Activated T-cell treated with anti-CD3 and anti-CD28 coated beads for 4 hours (primary cell): ENCODE measurements around the gene CDH4.

Experiments used
- DNase-seq: peaks from one replicate; pipeline ENCODE4 v3.0.0-alpha.2; 2020

CDH4 gene

DNA sequence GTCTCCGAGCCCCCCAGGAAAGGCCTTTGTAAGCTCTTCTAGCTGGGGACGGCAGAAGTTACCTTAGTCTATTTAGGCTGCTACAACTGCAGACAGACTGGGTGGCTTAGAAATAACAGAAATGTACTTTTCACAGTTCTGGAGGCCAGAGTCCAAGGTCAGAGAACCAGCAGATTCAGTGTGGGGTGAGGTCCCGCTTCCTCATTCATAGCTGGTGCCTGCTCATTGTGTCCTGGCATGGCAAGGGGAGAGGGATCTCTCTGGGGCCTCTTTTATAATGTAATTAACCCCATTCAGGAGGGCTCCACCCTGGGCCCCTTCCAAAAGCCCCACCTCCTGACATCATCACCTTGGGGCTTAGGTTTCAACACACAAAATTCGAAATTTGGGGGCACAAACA is 315.1 kb downstream of the CDH4 start:
- DNase-seq: no peak

DNA sequence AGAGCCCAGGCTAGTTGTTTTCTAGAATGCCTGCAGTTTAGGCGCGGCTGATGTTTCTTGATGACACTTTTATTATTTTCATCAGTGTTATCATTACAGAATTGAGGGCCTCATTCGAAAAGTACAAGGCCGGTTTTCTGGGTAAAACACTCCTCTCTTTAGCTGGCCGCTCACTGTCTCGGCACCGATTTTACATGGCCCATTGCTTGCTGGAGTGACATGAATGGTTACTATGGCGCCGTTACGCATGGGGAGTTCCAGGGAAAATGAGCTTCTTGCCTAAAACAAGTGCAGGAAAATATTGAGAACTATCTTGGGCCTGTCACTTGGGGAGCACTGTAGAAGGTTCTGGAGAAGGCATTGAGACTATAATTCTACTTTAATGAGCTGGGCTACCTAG is 317.8 kb downstream of the CDH4 start:
- DNase-seq: no peak

DNA sequence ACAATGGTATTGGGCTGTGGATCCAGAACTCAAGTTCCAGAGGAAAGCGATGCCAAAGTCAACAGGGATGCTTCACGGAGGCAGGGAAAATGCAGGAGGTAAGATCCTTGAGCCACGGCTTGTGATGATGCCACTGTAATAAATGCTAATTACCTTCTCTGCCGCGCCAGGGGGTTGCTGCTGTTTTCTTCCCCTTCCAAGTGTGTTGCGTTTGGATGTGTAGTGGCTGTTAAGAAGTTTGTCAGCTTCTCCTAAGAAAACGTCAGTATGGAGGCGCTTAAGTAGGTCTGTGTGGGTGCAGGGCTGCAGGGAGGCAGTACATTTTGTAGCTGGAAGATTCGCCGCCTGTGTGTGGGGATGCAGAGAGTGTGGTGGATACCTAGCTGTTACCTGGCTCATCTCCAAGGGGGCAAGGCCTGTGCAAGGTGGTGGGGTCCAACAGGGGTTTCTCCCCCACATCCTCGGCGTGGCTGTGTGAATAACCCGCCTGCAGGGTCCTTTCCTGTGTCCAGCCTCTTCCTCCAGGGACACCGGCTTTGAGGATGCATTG is 318.7 kb downstream of the CDH4 start:
- DNase-seq: no peak

DNA sequence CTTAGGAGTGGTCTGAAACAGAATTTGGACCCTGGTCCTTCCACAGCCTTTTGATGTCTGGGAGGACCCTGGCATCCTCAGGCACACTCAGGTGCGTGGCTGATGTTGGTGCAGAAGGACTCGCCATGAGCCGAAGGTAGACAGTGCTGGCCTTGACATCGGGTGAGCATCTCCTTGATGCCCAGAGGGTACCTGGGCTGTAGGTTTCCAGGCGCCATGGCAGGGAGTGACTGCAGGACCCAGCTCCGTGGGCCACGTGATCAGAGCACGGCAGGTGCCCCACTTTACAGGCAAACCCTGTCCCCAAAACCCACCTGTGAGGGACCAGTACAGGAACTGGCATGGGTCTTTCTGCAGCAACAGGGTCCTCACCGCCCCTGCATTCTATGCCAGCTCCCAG is 319.2 kb downstream of the CDH4 start:
- no peak for DNase-seq

GRCh38 chr20:61571916-61572711 is 320.1 kb downstream of the CDH4 start:
- no peak for DNase-seq

DNA sequence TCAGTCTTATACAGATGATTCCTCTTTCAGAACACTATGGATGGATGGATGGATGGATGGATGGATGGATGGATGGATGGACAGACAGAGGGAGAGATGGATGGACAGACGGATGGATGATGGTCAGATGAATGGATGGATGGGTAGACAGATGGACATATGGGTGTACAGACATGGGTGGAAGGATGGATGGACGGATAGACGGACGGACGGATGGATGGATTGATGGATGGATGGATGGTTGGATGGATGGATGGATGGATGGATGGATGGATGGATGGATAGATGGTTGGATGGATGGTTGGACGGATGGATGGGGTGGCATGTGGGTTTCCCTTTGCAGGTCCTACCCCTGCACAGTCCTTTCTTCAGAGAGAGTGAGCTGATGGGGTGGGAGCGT is 320.7 kb downstream of the CDH4 start:
- DNase-seq: no peak

- no peak for DNase-seq
Measured at GRCh38 chr20:61573415-61574305, 321.6 kb downstream of the CDH4 start.

DNA sequence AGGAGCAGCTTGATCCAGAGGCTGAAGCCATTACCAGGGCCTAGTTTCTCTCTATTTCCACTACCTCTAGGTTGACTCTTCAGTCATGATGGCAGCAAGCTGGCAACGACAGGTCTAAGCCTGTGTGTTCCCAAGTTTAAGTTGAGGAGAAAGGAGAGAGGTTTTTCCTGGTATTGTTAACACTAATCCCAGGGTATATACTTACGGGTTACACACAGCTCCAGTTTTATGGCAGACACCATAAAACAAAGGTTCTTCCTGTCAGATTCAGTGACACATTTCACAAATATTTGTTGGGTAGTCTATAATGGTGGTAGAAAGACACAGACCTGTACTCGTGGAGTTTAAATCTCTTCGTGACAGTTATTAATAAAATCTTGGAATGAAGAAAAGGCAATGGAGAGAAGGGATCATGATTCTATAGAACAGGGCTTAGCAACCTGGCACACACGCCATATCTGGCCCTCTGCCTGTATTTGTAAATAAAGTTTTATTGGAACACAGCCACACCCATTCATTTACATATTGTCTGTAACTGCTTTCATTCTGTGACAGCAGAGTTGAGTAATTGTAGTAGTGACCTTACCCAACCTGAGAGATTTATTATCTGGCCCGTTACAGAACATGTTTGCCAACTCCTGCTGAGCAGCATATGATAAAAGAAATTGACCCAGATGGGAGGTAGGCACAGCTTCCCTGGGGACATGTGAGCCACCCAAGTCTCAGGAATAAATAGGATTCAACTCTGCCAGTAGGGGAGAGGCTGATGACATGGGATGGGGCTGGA is 323.3 kb downstream of the CDH4 start:
- DNase-seq: no peak

DNA sequence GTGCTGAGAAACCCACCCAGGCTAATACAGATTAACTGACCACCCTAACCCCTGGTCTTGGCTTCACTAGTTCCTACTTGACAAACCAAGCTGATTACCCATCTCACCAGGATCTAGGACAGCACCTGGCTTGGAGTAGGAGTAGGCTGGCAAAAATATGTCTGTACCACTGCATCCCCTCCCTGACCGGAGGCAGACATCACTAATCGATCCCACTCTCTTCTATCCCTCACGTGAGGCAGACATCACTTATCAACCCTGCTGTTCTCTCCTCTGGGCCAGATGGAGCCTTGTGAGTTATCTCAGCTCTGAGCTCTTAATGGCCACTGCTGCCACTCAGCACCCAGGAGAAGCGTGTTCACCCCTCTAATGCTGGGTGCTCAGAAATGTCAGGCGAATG is 324.3 kb downstream of the CDH4 start:
- DNase-seq: no peak

- no peak for DNase-seq
Measured at GRCh38 chr20:61577065-61577464, 325.0 kb downstream of the CDH4 start.

DNA sequence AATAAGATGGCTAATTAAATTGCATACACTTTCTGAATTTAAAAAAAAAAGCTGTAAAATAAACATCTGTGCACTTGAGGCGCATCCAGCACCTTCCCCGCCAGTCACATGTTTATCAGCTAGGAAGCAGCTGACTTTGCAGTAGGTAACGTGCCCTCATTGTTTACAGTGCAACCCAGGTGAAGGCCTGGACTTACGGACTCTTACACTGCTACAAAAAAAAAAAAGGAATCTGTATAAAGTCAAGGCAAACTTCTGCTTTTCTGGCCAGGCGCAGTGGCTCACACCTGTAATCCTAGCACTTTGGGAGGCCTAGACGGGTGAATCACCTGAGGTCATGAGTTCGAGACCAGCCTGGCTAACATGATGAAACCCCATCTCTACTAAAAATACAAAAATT is 327.8 kb downstream of the CDH4 start:
- DNase-seq: no peak

DNA sequence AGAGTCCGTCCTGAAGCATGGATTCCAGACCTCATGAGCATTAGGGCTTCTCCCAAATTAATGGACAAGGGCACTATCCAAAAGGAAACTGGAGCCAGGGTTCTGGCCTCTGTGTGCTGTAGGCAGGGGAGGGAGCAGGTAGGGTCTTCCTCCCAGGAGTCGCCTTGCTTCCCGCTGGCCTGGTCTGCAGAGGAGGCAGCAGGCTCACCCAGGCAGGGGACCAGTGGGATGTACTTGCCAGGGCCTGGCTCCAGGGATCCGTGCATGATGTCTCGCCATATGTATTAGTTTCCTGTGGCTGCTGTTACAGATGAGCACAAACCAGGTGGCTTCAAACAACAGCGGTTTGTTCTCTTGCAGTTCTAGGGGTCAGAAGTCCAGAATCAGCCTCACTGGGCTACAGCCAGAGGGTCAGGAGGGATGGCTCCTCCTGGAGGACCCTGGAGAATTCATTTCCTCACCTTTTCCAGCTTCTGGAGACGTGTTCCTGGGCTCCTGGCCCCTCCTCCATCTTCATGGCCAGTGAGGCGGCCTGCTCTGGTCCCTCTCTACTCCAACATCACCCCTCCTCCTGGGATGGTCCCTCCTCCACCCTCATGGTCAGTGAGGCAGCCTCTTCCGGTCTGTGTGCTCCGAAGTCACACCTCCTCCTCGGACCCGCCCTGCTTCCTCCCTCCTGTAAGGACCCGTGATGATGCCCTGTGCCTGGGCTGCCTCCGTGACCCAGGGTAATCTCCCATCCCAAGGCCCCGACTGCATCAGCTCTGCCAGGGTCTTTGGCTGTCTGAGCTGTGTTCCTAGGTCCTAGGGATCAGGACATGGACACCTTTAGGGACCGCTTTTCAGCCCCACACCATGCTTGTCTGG is 329.1 kb downstream of the CDH4 start:
- DNase-seq: no peak

DNA sequence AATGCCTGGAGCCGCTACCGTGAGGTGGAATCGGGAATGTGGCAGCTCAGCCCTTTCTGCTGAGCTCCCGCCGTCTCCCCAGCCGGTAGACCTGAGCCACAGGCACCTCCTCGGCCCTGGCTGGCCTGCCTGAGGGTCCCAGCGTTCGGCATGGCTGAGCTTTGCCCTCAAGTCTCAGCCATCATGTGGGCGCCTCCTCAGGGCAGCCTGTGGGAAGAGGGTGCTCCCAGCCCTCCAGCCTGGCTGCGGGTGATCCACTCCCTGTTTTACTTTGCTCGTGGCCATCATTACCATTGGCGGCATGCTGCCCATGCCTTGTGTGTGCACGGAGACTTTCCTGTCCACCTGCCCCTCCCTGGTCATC is 329.7 kb downstream of the CDH4 start:
- DNase-seq: no peak

DNA sequence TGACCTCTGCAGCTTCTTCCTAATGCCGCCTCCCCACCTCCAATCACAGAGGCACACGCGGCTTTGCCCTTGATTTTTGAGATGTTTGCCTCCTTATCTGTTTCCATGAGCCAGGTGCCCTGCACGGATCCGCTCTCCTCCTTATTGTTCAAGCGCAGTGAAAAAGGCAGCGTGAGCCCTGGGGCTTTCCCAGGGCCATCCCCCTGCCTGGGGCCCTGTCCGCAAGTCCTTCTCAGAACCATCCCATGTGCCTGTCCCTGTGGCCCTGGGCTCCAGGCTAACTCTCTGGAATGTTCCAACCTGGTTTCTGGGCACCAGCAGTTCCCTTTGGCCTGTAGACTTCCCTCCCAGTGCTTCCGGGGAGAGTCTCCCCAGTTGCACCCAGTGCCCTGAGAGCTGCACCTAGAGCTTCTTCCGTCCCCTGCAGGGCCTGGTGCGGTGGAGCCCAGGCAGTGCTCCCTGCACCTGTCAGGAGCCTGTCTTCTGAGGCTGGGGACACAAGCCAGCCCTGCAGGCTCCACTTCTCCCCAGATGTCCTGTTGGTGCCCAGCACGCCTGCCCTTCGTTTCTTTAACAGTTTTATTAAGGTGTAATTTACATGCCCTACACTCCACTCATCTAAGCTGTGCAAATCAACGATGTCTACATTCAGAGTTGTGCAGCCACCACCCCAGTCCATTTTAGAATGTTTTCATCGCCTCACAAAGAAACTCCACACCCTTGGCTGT is 330.3 kb downstream of the CDH4 start:
- DNase-seq: no peak

DNA sequence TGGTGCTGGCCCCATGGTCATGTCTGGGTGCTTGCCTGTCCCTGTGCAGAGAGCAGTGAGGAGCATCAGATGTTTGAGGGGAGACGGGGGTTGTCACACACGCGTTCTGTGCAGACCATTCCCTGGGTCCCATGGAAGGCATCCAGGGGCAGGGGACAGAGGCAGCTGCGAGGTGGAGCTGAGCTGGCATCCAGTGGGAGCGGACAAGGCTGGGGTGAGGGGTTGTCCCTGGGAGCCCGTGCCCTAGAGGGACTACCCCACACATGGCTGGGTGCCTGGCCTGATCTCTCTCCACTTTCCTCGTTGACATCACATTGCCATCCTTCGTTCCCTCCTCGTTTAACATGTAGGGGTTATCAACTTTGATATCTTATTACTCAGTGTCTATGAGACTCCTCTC is 331.3 kb downstream of the CDH4 start:
- DNase-seq: no peak

DNA sequence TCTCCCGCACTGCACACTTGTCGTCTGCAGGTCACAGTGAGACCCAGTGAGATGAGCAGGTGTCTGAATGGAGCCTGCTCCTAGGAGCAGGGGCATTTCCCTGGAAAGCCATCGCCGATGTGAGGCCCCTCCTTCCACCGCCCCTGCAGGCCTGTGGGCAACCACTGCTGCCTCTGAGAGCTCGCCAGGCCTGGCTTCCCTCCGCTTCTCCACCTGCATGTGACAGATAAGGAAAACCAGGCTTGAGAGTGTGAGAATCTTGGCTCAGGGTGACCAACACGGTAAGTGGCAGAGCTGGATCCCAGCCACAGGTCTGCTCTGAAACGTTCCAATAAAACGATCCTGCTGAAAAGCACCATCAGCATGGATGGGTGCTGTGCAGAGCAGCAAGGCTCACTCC is 332.8 kb downstream of the CDH4 start:
- no peak for DNase-seq

- no peak for DNase-seq
Measured at GRCh38 chr20:61585764-61586163, 333.7 kb downstream of the CDH4 start.

- DNase-seq: no peak
Measured at GRCh38 chr20:61587036-61587435, 335.0 kb downstream of the CDH4 start.

DNA sequence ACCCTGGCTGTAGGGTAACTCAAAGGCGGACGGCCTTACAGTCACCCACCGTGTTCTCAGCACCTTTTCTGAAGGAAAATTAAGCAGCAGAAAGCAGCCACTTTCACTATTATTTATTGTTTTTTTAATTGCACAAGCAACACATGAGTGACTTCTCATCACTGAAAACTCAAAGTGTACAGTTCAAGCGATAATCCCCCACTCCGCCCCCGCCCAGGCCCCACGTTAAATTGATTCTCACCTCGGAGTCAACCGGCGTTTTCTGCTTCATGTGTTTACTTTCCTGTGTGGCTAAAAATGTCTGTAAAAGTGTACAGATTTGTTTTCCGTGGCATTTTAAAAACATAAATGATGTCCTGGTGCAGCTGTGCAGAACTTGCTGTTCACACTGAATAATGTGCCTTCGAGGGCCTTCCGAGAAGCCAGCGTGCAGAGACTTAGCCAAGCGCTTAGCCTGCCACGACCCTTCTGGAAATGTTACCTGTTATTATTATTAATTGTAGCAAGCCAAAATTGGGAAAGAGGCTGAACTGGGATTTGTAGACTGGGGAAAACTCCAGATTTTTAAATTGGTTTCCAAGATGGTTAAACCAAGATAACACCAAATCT is 335.7 kb downstream of the CDH4 start:
- no peak for DNase-seq

DNA sequence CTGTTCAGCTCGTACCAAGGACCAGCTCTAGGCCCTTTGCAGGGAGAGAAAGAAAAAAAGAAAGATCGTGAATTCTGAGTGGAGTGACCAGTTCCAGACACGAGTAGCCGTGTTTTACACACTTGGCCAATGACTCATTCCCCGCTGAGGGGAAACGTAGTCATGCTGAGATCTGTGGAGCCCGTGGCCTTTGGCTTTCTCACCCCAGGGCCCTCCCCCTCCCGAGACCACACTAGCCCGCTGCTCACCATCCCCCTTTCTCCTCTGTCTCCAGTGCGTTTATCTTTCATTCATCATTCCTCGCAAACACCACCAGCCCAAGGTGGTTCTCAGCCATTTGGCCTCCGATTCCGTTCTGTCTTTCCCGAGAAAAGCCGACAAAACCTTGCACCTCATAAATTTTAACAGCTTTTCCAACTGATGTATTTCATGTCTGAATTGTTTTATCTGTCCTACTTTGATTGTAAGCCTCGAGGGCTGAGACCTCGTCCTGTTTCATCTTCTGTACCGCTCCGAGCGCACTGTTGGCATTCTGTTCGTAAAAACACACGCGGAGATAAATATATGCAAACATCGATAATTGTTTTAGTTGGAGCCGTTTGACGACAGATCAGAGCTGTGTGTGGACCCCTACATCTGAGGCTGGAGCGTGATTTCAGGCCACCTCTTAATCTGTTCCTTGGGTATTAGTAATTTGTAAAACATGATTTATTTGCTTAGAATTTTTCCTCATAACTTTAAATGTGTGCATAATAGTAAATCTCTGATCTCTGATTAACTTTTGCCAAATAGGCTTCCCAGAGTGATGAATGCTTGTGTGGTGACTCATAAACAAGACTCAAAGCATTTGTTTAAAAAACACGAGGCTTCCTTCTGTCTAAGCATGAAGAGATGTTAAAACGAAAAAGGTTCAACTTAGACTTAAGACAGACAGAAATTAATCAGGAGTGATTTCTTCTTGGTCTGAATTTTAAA is 336.6 kb downstream of the CDH4 start:
- no peak for DNase-seq
